ENCODE measurements around the gene ZC3H11A.

- TF ChIP-seq CTCF (IDR thresholded peaks at IDR 0.05) (no peak), POLR2A (IDR thresholded peaks at IDR 0.05; ENCODE audit: low read depth) (no peak)
Measured at GRCh38 chr1:203796236-203796605, 798 bp downstream of the ZC3H11A start.
